GM23338 (cell line): ENCODE results near the gene SEMA4D. TPM values are rescaled to one million over a fixed set of nuclear protein-coding genes. Genes with fewer than 3 reads are reported as not detected.

Experiments
- ATAC-seq: fragments of 200-7000 bp; cut with Tn5 transposase; 3 replicates; pipeline ENCODE4 v1.9.1; 2020
- DNase-seq: peaks from one replicate; pipeline ENCODE4 v3.0.0-alpha.2; 2015; ENCODE audit warnings: low spot score
- H2AFZ ChIP-seq: fragments of 200-600 bp; sonication (generic); 2 replicates; pipeline ENCODE4 v1.8.0; 2016; ENCODE audit warnings: antibody characterized with exemption, mild to moderate bottlenecking, moderate library complexity
- H3F3A ChIP-seq: fragments of 200-600 bp; sonication (generic); replicated peaks from 2 replicates; pipeline ENCODE4 v1.8.0; 2017; ENCODE audit warnings: antibody characterized with exemption, mixed run types, low read depth
- H3K27ac ChIP-seq: fragments of 200-600 bp; sonication (generic); 2 replicates; pipeline ENCODE4 v1.6.1; 2016; ENCODE audit warnings: low read depth
- H3K27me3 ChIP-seq: fragments of 200-600 bp; sonication (generic); 2 replicates; pipeline ENCODE4 v1.8.0; 2016; ENCODE audit warnings: mild to moderate bottlenecking, mixed run types, moderate library complexity; ENCODE audit not compliant: insufficient read depth
- H3K36me3 ChIP-seq: fragments of 200-600 bp; sonication (generic); 2 replicates; pipeline ENCODE4 v1.8.0; 2016; ENCODE audit warnings: mild to moderate bottlenecking; ENCODE audit not compliant: insufficient read depth
- H3K4me1 ChIP-seq: fragments of 200-600 bp; sonication (generic); 2 replicates; pipeline ENCODE4 v1.8.0; 2016; ENCODE audit warnings: mild to moderate bottlenecking, moderate library complexity; ENCODE audit not compliant: insufficient read depth
- H3K4me2 ChIP-seq: fragments of 200-600 bp; sonication (generic); 2 replicates; pipeline ENCODE4 v1.7.1; 2017; ENCODE audit warnings: mixed run types
- H3K4me3 ChIP-seq: fragments of 200-600 bp; sonication (generic); 2 replicates; pipeline ENCODE4 v1.6.1; 2016; ENCODE audit warnings: mixed run types
- H3K79me2 ChIP-seq: fragments of 200-600 bp; sonication (generic); replicated peaks from 2 replicates; pipeline ENCODE4 v1.8.0; 2017; ENCODE audit warnings: mild to moderate bottlenecking; ENCODE audit not compliant: insufficient read depth
- H3K9me2 ChIP-seq: fragments of 200-600 bp; sonication (generic); 2 replicates; pipeline ENCODE4 v1.8.0; 2017; ENCODE audit not compliant: insufficient read depth
- H4K20me1 ChIP-seq: fragments of 200-600 bp; sonication (generic); replicated peaks from 2 replicates; pipeline ENCODE4 v1.8.0; 2017; ENCODE audit warnings: mild to moderate bottlenecking; ENCODE audit not compliant: insufficient read depth
- H3K27ac Mint-ChIP-seq: 2 replicates; pipeline ENCODE4 v1.8.0; 2020; ENCODE audit warnings: inconsistent platforms, mild to moderate bottlenecking, moderate library complexity, mixed read lengths
- H3K27me3 Mint-ChIP-seq: 3 replicates; pipeline ENCODE4 v1.8.0; 2022; ENCODE audit warnings: low read depth, mild to moderate bottlenecking, moderate library complexity, mixed read lengths, inconsistent platforms; ENCODE audit not compliant: insufficient read depth, poor library complexity
- H3K36me3 Mint-ChIP-seq: 3 replicates; pipeline ENCODE4 v1.8.0; 2021; ENCODE audit warnings: low read depth, mild to moderate bottlenecking, inconsistent platforms, moderate library complexity, mixed read lengths
- H3K4me1 Mint-ChIP-seq: 3 replicates; pipeline ENCODE4 v1.8.0; 2020; ENCODE audit warnings: mild to moderate bottlenecking, inconsistent platforms, mixed read lengths
- H3K4me3 Mint-ChIP-seq: 3 replicates; pipeline ENCODE4 v1.8.0; 2021; ENCODE audit warnings: moderate library complexity, mild to moderate bottlenecking, inconsistent platforms, mixed read lengths
- H3K9me3 Mint-ChIP-seq: 3 replicates; pipeline ENCODE4 v1.8.0; 2020; ENCODE audit warnings: moderate library complexity, mild to moderate bottlenecking, inconsistent platforms, mixed read lengths
- CTCF ChIP-seq, 2 experiments: fragments of 200-600 bp in 1 of 2; sonication (generic) in 1 of 2; conservative IDR thresholded peaks; 2 replicates each; pipeline versions ENCODE4 v1.5.1 to v1.6.1; 2016 to 2017; ENCODE audit warnings: antibody characterized with exemption in 2 of 2, low read depth in 2 of 2, mild to moderate bottlenecking in 2 of 2, moderate library complexity in 1 of 2
- EZH2phosphoT487 ChIP-seq: fragments of 200-600 bp; sonication (generic); IDR thresholded peaks from one replicate; pipeline ENCODE4 v1.8.1; 2018; ENCODE audit warnings: antibody characterized with exemption; ENCODE audit not compliant: unreplicated experiment
- JUNB ChIP-seq: IDR thresholded peaks from one replicate; pipeline ENCODE4 v1.6.1; 2016; ENCODE audit warnings: antibody characterized with exemption; ENCODE audit not compliant: unreplicated experiment
- NANOG ChIP-seq: IDR thresholded peaks from 2 replicates; pipeline ENCODE4 v1.6.1; 2016; ENCODE audit warnings: antibody characterized with exemption, borderline replicate concordance
- REST ChIP-seq: IDR thresholded peaks from one replicate; pipeline ENCODE4 v1.6.1; 2018; ENCODE audit warnings: antibody characterized with exemption; ENCODE audit not compliant: unreplicated experiment
- STAT1 ChIP-seq: IDR thresholded peaks from one replicate; pipeline ENCODE4 v1.6.1; 2016; ENCODE audit warnings: antibody characterized with exemption; ENCODE audit not compliant: unreplicated experiment
- ZNF331 ChIP-seq: fragments of 250-450 bp; sonication (Bioruptor Pico); IDR thresholded peaks from 2 replicates; pipeline ENCODE4 v1.5.0; 2020; ENCODE audit warnings: low read depth, mild to moderate bottlenecking, moderate library complexity
- polyA plus RNA-seq: library from polyadenylated mRNA; unstranded; fragments of >200 nt; fragmentation: Nextera tagmentation; extraction: Ambion mirVana; gene quantifications from 2 replicates; pipeline ENCODE4 v1.2.1, GENCODE V29; 2016
- total RNA-seq: library from RNA; depleted of rRNA; stranded (reverse); fragments of >200 nt; shearing (Covaris generic); gene quantifications from 2 replicates; pipeline ENCODE4 v1.2.3, GENCODE V29; 2014
- TF ChIP-seq, protein P1 (sequence below): fragments of 250-450 bp; sonication (Bioruptor Pico); IDR thresholded peaks from 2 replicates; pipeline ENCODE4 v1.5.0; 2020; ENCODE audit warnings: mild to moderate bottlenecking, moderate library complexity

SEMA4D gene
- total and polyA plus RNA-seq, 2 experiments from 2014 or later: 19.3 to 63.0 TPM

GRCh38 chr9:89440046-89440445 is 57.9 kb downstream of the SEMA4D start:
- peak overlapping the region; percentile 87 for H3K27ac Mint-ChIP-seq
- no peak overlapping the region for H3K4me3 Mint-ChIP-seq
- no peak overlapping the region; the same call in 1 of the 2 replicates for H3K27ac ChIP-seq
- no peak overlapping the region for H3K4me2 ChIP-seq
- peaks cover 54% of the 10 kb centered on the region for H3K79me2 ChIP-seq
- H3K4me1 Mint-ChIP-seq: peaks cover 70% of the 10 kb centered on the region
- TF ChIP-seq CTCF (conservative IDR thresholded peaks at IDR 0.05; ENCODE audit: low read depth in 2 of 2) (no peak), STAT1 (no peak), NANOG (no peak), JUNB (no peak), REST (no peak), ZNF331 (CRISPR knock-in tag) (no peak), EZH2phosphoT487 (no peak)
- TF ChIP-seq, protein P1, sequence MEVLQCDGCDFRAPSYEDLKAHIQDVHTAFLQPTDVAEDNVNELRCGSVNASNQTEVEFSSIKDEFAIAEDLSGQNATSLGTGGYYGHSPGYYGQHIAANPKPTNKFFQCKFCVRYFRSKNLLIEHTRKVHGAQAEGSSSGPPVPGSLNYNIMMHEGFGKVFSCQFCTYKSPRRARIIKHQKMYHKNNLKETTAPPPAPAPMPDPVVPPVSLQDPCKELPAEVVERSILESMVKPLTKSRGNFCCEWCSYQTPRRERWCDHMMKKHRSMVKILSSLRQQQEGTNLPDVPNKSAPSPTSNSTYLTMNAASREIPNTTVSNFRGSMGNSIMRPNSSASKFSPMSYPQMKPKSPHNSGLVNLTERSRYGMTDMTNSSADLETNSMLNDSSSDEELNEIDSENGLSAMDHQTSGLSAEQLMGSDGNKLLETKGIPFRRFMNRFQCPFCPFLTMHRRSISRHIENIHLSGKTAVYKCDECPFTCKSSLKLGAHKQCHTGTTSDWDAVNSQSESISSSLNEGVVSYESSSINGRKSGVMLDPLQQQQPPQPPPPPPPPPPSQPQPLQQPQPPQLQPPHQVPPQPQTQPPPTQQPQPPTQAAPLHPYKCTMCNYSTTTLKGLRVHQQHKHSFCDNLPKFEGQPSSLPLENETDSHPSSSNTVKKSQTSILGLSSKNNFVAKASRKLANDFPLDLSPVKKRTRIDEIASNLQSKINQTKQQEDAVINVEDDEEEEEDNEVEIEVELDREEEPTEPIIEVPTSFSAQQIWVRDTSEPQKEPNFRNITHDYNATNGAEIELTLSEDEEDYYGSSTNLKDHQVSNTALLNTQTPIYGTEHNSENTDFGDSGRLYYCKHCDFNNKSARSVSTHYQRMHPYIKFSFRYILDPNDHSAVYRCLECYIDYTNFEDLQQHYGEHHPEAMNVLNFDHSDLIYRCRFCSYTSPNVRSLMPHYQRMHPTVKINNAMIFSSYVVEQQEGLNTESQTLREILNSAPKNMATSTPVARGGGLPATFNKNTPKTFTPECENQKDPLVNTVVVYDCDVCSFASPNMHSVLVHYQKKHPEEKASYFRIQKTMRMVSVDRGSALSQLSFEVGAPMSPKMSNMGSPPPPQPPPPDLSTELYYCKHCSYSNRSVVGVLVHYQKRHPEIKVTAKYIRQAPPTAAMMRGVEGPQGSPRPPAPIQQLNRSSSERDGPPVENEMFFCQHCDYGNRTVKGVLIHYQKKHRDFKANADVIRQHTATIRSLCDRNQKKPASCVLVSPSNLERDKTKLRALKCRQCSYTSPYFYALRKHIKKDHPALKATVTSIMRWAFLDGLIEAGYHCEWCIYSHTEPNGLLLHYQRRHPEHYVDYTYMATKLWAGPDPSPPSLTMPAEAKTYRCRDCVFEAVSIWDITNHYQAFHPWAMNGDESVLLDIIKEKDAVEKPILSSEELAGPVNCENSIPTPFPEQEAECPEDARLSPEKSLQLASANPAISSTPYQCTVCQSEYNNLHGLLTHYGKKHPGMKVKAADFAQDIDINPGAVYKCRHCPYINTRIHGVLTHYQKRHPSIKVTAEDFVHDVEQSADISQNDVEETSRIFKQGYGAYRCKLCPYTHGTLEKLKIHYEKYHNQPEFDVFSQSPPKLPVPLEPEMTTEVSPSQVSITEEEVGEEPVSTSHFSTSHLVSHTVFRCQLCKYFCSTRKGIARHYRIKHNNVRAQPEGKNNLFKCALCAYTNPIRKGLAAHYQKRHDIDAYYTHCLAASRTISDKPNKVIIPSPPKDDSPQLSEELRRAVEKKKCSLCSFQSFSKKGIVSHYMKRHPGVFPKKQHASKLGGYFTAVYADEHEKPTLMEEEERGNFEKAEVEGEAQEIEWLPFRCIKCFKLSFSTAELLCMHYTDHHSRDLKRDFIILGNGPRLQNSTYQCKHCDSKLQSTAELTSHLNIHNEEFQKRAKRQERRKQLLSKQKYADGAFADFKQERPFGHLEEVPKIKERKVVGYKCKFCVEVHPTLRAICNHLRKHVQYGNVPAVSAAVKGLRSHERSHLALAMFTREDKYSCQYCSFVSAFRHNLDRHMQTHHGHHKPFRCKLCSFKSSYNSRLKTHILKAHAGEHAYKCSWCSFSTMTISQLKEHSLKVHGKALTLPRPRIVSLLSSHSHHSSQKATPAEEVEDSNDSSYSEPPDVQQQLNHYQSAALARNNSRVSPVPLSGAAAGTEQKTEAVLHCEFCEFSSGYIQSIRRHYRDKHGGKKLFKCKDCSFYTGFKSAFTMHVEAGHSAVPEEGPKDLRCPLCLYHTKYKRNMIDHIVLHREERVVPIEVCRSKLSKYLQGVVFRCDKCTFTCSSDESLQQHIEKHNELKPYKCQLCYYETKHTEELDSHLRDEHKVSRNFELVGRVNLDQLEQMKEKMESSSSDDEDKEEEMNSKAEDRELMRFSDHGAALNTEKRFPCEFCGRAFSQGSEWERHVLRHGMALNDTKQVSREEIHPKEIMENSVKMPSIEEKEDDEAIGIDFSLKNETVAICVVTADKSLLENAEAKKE: no peak
- ATAC-seq (no peak), DNase-seq (no peak)
- peaks cover under 1% of the 10 kb centered on the region; the same call in 1 of the 3 replicates for H3K36me3 Mint-ChIP-seq
- H3K27me3 Mint-ChIP-seq: peaks cover 12% of the 10 kb centered on the region
- peaks cover 3% of the 10 kb centered on the region; the same call in 1 of the 2 replicates for H4K20me1 ChIP-seq
- H3K36me3 ChIP-seq: no peaks in the 10 kb centered on the region
- H2AFZ ChIP-seq: no peak overlapping the region
- no peaks in the 10 kb centered on the region for H3K27me3 ChIP-seq
- no peak overlapping the region for H3K4me3 ChIP-seq
- peaks cover 13% of the 10 kb centered on the region for H3F3A ChIP-seq
- no peaks in the 10 kb centered on the region for H3K9me3 Mint-ChIP-seq
- peaks cover 31% of the 10 kb centered on the region for H3K4me1 ChIP-seq
- no peaks in the 10 kb centered on the region for H3K9me2 ChIP-seq
